ENCODE results near the gene CELA2B. TPM values are rescaled to one million over a fixed set of nuclear protein-coding genes. Genes with fewer than 3 reads are reported as not detected.

The CELA2B gene
- total and polyA plus RNA-seq, 2 of the 8 experiments (the other 6 are each of a cell fraction or from before 2014, with no cell fraction given), result not detected

DNA sequence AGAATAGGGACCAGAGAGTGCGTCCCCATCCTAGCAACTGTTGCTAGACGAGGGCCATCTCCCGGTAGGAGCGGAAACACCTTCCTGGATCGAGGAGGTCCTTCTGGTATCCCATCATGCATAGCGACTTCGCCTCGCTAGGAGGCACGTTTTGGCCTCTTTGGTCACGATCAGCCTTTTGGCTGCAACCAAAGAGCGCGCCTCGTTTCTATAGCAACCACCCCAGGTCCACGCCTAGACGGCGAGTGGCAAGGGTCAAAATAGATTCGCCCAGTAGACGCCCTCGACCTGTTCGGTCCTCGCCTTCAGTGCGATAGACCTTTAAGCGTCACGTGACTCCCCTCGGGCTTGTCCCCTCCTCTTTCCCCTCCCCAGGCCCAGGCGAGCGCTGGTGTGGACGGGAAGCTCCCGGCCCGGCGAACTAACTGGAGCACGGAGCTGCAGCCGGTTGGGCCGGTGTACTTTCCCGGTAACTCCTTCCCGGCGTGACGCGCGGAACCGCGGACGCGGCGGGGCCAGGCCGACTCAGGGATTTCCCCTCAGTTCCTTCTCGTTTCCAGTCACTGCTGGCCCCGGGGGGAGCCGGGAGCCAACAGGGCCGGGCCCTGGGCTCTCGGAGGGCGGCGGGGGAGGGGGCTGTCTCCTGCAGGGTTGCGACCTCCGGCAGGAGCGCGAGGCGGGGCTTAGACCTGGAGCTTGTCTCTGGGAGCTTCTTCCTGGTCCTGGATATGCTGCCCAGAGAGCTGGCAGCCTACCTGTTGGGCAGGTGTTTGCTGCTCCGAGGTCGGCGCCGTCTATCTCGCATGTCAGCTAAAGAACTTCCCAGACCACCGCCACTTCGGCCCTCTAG lies 50.8 kb downstream of the CELA2B start, which contains the start of gene DNAJC16 (continued):
- TF ChIP-seq, protein P1, sequence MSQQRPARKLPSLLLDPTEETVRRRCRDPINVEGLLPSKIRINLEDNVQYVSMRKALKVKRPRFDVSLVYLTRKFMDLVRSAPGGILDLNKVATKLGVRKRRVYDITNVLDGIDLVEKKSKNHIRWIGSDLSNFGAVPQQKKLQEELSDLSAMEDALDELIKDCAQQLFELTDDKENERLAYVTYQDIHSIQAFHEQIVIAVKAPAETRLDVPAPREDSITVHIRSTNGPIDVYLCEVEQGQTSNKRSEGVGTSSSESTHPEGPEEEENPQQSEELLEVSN (IDR thresholded peaks at IDR 0.05), result no peak
- TF ChIP-seq, protein P2, sequence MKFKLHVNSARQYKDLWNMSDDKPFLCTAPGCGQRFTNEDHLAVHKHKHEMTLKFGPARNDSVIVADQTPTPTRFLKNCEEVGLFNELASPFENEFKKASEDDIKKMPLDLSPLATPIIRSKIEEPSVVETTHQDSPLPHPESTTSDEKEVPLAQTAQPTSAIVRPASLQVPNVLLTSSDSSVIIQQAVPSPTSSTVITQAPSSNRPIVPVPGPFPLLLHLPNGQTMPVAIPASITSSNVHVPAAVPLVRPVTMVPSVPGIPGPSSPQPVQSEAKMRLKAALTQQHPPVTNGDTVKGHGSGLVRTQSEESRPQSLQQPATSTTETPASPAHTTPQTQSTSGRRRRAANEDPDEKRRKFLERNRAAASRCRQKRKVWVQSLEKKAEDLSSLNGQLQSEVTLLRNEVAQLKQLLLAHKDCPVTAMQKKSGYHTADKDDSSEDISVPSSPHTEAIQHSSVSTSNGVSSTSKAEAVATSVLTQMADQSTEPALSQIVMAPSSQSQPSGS (IDR thresholded peaks at IDR 0.05; ENCODE audit: low read length), result no peak
- TF ChIP-seq NANOG (IDR thresholded peaks at IDR 0.05; ENCODE audit: insufficient read depth, low read depth, low read length, poor library complexity, severe bottlenecking), result no peak
- no peak for TF ChIP-seq KDM1A (IDR thresholded peaks at IDR 0.05; ENCODE audit: borderline replicate concordance, low read length)
- peak; percentile 84 for TF ChIP-seq GTF2F1 (IDR thresholded peaks at IDR 0.05; ENCODE audit: borderline replicate concordance, low read depth, low read length)
- no peak; the same call in none of the 2 replicates for TF ChIP-seq CREB1 (IDR thresholded peaks at IDR 0.05)
- peak; percentile 51 for TF ChIP-seq SP1 (IDR thresholded peaks at IDR 0.05; ENCODE audit: low read depth, low read length)
- TF ChIP-seq SAP30 (IDR thresholded peaks at IDR 0.05; ENCODE audit: insufficient read depth, insufficient replicate concordance, low read length), result peak; percentile 83
- peak; percentile 89 for TF ChIP-seq PHF8 (conservative IDR thresholded peaks at IDR 0.05; ENCODE audit: low read depth, low read length)
- TF ChIP-seq CTCF (IDR thresholded peaks at IDR 0.05; ENCODE audit: control extremely low read depth in 1 of 3, insufficient read depth in 1 of 3, low read depth in 1 of 3, low read length in 3 of 3), result peak; percentile 4 to 35 (median 8); a peak in 3 of 4 replicates
- no peak for TF ChIP-seq SP4 (IDR thresholded peaks at IDR 0.05; ENCODE audit: low read length)
- no peak for TF ChIP-seq NRF1 (IDR thresholded peaks at IDR 0.05; ENCODE audit: low read depth, low read length)
- TF ChIP-seq EGR1 (IDR thresholded peaks at IDR 0.05; ENCODE audit: borderline replicate concordance, low read depth, low read length), result 0 out of 2 replicates have a peak, but pooled peaks have one; percentile 25
- TF ChIP-seq CBX8 (IDR thresholded peaks at IDR 0.05; ENCODE audit: borderline replicate concordance, low read depth, low read length), result no peak
- TF ChIP-seq, protein P3, sequence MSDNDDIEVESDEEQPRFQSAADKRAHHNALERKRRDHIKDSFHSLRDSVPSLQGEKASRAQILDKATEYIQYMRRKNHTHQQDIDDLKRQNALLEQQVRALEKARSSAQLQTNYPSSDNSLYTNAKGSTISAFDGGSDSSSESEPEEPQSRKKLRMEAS (IDR thresholded peaks at IDR 0.05), result peak; percentile 83; the same call in 1 of the 2 replicates
- no peak for TF ChIP-seq HDAC2 (IDR thresholded peaks at IDR 0.05; ENCODE audit: borderline replicate concordance in 1 of 2, low read depth in 2 of 2, low read length in 2 of 2)
- TF ChIP-seq SIRT6 (IDR thresholded peaks at IDR 0.05; ENCODE audit: low read length), result no peak
- no peak for TF ChIP-seq BCL11A (IDR thresholded peaks at IDR 0.05; ENCODE audit: low read depth in 2 of 2, low read length in 2 of 2)

Data from H1 (cell line).